BLaER1 treated with 17β-estradiol and CSF1 and Interleukin-3, amounts not matched to agents 10 nM and 100 nM (cell line): ENCODE measurements around the gene MC1R.
A peak's percentile ranks its signal among the peaks of the same experiment; 100 is the strongest.

Experiments used
- H3K27ac ChIP-seq, 11 experiments: shearing (Covaris generic); formaldehyde crosslinking; 2 replicates each; pipeline ENCODE4 v1.8.1; 2022
- H3K27me3 ChIP-seq, 11 experiments: shearing (Covaris generic); formaldehyde crosslinking; 2 replicates each; pipeline ENCODE4 v1.8.1; 2022
- H3K36me3 ChIP-seq, 11 experiments: shearing (Covaris generic); formaldehyde crosslinking; 2 replicates each; pipeline ENCODE4 v1.8.1; 2022
- H3K4me1 ChIP-seq, 10 experiments: shearing (Covaris generic); formaldehyde crosslinking; 2 replicates each; pipeline ENCODE4 v1.8.1; 2022
- H3K4me2 ChIP-seq, 11 experiments: shearing (Covaris generic); formaldehyde crosslinking; 2 replicates each; pipeline ENCODE4 v1.8.1; 2022
- H3K4me3 ChIP-seq, 10 experiments: shearing (Covaris generic); formaldehyde crosslinking; 2 replicates each; pipeline ENCODE4 v1.8.1; 2022
- H3K9ac ChIP-seq, 11 experiments: shearing (Covaris generic); formaldehyde crosslinking; 2 replicates each; pipeline ENCODE4 v1.8.1; 2022
- H3K9me3 ChIP-seq, 11 experiments: shearing (Covaris generic); formaldehyde crosslinking; replicated peaks in 1 of 11; 2 replicates each; pipeline ENCODE4 v1.8.1; 2022
- H4K20me1 ChIP-seq, 11 experiments: shearing (Covaris generic); formaldehyde crosslinking; 2 replicates each; pipeline ENCODE4 v1.8.1; 2022
- Cebpa-rat ChIP-seq, 11 experiments: shearing (Covaris generic); IDR thresholded peaks; 2 replicates each; pipeline ENCODE4 v1.8.1; 2022

Gene MC1R

DNA sequence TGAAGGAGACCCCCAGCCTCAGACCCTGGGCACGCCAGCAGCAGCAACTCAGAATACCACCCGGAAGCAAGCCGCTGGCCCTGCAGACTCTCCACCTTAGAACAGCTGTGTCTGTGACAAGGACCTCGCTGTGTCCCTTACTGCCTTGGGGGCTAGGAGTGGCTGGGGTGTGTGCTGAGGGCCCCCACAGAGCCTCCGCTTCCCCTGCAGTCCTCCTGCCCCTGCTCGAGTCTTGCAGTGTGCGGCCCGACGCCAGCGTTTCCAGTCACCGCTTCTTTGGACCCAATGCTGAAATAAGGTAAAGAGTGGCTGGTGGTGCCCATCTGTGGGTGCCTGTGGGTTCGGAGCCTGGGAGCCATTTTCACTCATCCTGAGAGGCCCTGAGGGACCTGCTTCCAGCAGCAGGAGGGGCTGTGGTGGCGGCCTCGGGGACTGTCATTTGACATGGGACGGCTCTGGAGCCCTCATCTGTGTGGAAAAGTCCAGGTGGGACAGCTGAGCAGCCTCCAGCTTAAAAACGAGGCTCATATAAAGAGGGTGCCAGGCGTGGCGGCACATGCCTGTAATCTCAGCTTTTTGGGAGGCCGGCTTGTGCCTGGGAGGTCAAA, 14.7 kb upstream of the MC1R start:
- Histone ChIP-seq H4K20me1 (peaks cover 16 to 73% (median 64%) of the 10 kb centered on the region in 11 experiments; a peak in 21 of 22 replicates), H3K36me3 (peaks cover 75 to 82% (median 79%) of the 10 kb centered on the region in 11 experiments)

DNA sequence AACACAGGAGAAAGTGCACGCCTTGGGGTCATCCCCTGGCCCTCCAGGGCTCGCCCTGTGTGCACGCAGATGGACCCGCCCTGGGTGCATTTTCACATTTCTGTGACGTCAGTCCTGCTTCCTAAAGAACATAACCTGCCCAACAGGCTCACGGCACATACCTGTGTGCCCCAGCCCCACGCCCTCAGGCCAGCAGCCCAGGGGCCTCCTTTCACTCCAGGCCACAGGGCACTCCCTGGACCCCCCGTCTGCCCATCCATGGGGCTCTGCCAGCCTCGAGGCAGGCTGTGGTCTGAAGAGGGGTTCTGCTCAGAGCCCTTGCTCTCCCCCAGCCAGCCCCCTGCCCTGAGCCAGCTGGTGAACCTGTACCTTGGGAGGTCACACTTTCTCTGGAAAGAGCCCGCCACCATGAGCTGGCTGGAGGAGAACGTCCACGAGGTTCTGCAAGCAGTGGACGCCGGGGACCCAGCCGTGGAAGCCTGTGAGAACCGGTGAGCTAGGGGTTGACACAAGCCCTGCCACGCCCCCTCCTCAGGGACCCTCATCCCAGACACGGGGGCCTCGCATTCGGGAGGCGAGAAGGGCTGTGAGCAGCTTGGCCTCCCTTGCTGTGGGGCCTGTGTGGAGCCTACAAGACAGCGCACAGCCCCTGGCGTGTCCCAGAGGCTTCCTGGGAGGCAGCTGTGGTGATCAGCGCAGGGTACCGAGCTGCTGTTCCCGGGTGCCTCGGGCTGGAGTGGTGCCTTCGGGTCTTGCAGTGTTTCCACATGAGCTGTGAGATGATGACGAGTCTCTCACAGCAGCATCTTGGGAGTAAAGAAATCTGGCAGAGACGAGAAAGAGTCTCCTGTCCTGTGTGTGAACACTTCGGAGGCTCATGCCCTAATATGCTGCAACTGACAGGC, 13.8 kb upstream of the MC1R start:
- peaks cover 75 to 82% (median 79%) of the 10 kb centered on the region in 11 experiments for H3K36me3 ChIP-seq
- H3K4me2 ChIP-seq = peak overlapping the region in 5 of 11 experiments; percentile 4 to 30 (median 19); a peak in 4 of 22 replicates

More for the DNA sequence above, 14.7 kb upstream of the MC1R start:
- H3K4me1 ChIP-seq = peaks cover 0 to 20% (median 15%) of the 10 kb centered on the region in 10 experiments; a peak in 14 of 20 replicates
- no peak for TF ChIP-seq Cebpa-rat (IDR thresholded peaks at IDR 0.05)
- H3K27ac ChIP-seq = no peak overlapping the region
- H3K4me3 ChIP-seq = no peak overlapping the region
- H3K27me3 ChIP-seq = no peaks in the 10 kb centered on the region
- H3K4me2 ChIP-seq = no peak overlapping the region
- H3K9ac ChIP-seq = no peak overlapping the region
- H3K9me3 ChIP-seq = peaks cover 0 to 23% (median 13%) of the 10 kb centered on the region in 11 experiments; a peak in 17 of 22 replicates

GRCh38 chr16:89905511-89906139, 13.0 kb upstream of the MC1R start:
- H3K36me3 ChIP-seq = peaks cover 73 to 81% (median 77%) of the 10 kb centered on the region in 11 experiments
- H3K4me1 ChIP-seq = peaks cover 7 to 36% (median 26%) of the 10 kb centered on the region in 10 experiments
- H3K27me3 ChIP-seq = no peaks in the 10 kb centered on the region
- TF ChIP-seq Cebpa-rat (IDR thresholded peaks at IDR 0.05) = no peak
- H3K9ac ChIP-seq = no peak overlapping the region
- H3K4me2 ChIP-seq = peak overlapping the region in 5 of 11 experiments; percentile 4 to 30 (median 19); a peak in 7 of 22 replicates
- no peak overlapping the region for H3K4me3 ChIP-seq
- peaks cover 23 to 73% (median 64%) of the 10 kb centered on the region in 11 experiments; a peak in 20 of 22 replicates for H4K20me1 ChIP-seq
- H3K9me3 ChIP-seq = peaks cover 0 to 23% (median 13%) of the 10 kb centered on the region in 11 experiments; a peak in 17 of 22 replicates
- H3K27ac ChIP-seq = peak overlapping the region in 3 of 11 experiments; percentile 6 to 19 (median 10); a peak in 1 of 22 replicates

More for the DNA sequence above, 13.8 kb upstream of the MC1R start:
- Histone ChIP-seq H3K9ac (0 out of 22 replicates have a peak overlapping the region, but pooled peaks of 2 of the 11 experiments have one; percentile 9 to 32), H3K4me3 (no peak overlapping the region), H3K27me3 (no peaks in the 10 kb centered on the region), H3K27ac (peak overlapping the region in 1 of 11 experiments; percentile 6; a peak in 1 of 22 replicates), H3K9me3 (peaks cover 0 to 23% (median 13%) of the 10 kb centered on the region in 11 experiments; a peak in 17 of 22 replicates), H3K4me1 (peaks cover 3 to 28% (median 19%) of the 10 kb centered on the region in 10 experiments), H4K20me1 (peaks cover 19 to 73% (median 66%) of the 10 kb centered on the region in 11 experiments; a peak in 21 of 22 replicates)
- no peak for TF ChIP-seq Cebpa-rat (IDR thresholded peaks at IDR 0.05)

DNA sequence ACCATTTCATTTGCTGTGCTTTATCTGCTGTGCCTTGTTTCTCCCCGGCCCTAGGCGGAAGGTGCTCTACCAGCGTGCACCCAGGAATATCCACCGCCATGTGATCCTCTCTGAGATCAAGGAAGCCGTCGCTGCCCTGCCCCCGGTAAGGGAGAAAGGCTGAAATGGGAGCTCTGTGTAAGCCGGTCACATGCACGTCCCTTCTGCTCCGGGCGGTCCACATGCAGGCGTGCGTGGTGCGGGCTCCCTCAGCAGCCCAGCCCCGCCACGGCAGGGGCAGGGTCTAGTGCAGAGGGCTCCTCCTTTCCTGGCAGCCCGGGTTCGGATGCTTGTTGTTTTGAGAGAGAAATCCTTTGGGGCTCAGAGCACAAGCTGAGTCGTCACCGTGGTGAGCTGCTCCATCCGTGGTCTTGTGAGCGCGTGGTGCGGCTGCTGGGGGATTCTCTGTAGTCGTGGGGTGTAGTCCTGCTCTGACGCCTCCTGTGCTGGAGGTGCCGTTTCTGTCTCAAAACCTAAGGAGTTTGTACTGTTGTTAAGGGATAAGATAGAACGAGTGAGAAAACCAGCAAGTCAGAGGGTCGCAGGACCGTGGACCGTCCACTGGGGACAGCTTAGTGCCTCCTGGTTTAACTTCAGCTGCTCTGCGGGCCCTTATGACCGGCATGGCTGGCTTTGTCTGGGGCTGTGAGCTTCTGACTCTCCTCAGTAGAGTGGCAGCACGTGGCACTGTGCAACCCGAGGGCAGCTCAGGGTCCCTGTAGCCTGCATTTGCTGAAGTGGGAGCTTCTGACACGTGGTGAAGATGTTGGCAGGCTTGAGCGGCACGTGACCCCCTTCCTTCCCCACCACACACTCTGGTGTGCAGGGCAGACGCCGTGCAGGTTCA, 12.3 kb upstream of the MC1R start:
- Histone ChIP-seq H3K27me3 (no peaks in the 10 kb centered on the region), H3K36me3 (peaks cover 74 to 82% (median 78%) of the 10 kb centered on the region in 11 experiments), H3K9ac (no peak overlapping the region), H3K27ac (peak overlapping the region in 3 of 11 experiments; percentile 10 to 36 (median 19); a peak in 2 of 22 replicates), H3K4me3 (no peak overlapping the region), H3K4me2 (peak overlapping the region in 3 of 11 experiments; percentile 4 to 30 (median 29); a peak in 4 of 22 replicates), H3K9me3 (peaks cover 0 to 23% (median 13%) of the 10 kb centered on the region in 11 experiments; a peak in 17 of 22 replicates), H3K4me1 (peaks cover 7 to 40% (median 26%) of the 10 kb centered on the region in 10 experiments), H4K20me1 (peaks cover 24 to 74% (median 62%) of the 10 kb centered on the region in 11 experiments; a peak in 19 of 22 replicates)
- TF ChIP-seq Cebpa-rat (IDR thresholded peaks at IDR 0.05) = no peak

DNA sequence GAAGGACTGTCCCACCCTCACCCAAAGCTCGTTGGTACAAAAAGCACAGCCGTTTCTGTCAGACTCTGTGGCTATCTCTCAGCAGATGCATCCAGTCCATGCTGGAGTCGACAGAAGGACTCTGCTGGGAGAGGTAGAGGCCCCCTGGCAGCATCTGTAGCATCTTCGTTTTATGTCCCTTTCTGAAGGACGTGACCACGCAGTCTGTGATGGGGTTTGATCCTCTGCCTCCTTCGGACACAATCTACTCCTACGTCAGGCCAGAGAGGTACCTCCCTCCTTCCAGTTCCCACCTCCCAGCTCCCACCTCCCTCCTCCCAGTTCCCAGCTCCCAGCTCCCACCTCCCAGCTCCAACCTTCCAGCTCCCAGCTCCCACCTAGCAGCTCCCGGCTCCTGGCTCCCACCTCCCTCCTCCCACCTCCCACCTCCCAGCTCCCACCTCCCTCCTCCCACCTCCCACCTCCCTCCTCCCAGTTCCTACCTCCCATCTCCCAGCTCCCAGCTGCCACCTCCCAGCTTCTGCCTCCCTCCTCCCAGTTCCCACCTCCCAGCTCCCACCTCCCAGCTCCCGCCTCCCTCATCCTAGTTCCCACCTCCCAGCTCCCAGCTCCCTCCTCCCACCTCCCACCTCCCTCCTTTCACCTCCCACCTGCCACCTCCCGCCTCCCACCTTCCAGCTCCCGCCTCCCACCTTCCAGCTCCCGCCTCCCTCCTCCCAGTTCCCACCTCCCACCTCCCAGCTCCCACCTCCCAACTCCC, 11.4 kb upstream of the MC1R start:
- peaks cover 9 to 42% (median 27%) of the 10 kb centered on the region in 10 experiments for H3K4me1 ChIP-seq
- no peak overlapping the region for H3K4me3 ChIP-seq
- peaks cover 0 to 23% (median 13%) of the 10 kb centered on the region in 11 experiments; a peak in 17 of 22 replicates for H3K9me3 ChIP-seq
- H3K27me3 ChIP-seq = no peaks in the 10 kb centered on the region
- H4K20me1 ChIP-seq = peaks cover 27 to 82% (median 70%) of the 10 kb centered on the region in 11 experiments; a peak in 19 of 22 replicates
- peaks cover 80 to 90% (median 86%) of the 10 kb centered on the region in 11 experiments for H3K36me3 ChIP-seq
- no peak for TF ChIP-seq Cebpa-rat (IDR thresholded peaks at IDR 0.05)
- no peak overlapping the region for H3K4me2 ChIP-seq
- H3K27ac ChIP-seq = peak overlapping the region in 1 of 11 experiments; percentile 36; a peak in 1 of 22 replicates
- no peak overlapping the region for H3K9ac ChIP-seq

DNA sequence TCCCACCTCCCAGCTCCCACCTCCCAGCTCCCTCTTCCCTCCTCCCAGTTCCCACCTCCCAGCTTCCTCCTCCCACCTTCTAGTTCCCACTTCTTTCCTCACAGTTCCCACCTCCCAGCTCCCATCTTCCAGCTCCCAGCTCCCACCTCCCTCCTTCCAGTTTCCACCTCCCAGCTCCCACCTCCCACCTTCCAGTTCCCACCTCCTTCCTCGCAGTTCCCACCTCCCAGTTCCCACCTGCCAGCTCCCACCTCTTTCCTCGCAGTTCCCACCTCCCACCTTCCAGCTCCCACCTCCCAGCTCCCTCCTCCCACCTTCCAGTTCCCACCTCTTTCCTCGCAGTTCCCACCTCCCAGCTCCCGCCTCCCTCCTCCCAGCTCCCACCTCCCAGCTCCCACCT, 10.4 kb upstream of the MC1R start:
- no peak overlapping the region for H3K4me2 ChIP-seq

More for the DNA sequence above, 10.4 kb upstream of the MC1R start:
- Histone ChIP-seq H4K20me1 (peaks cover 28 to 85% (median 73%) of the 10 kb centered on the region in 11 experiments; a peak in 19 of 22 replicates), H3K27ac (no peak overlapping the region), H3K36me3 (peaks cover 81 to 92% (median 88%) of the 10 kb centered on the region in 11 experiments), H3K4me1 (peaks cover 17 to 52% (median 34%) of the 10 kb centered on the region in 10 experiments), H3K9ac (no peak overlapping the region), H3K9me3 (peaks cover 0 to 23% (median 13%) of the 10 kb centered on the region in 11 experiments; a peak in 17 of 22 replicates), H3K4me3 (no peak overlapping the region), H3K27me3 (no peaks in the 10 kb centered on the region)
- TF ChIP-seq Cebpa-rat (IDR thresholded peaks at IDR 0.05) = no peak
